ES-I3 (cell line): ENCODE results near the gene FHIT.

Experiments
- H3K36me3 ChIP-seq: 2 replicates; pipeline ENCODE4 v1.6.1; 2013; ENCODE audit warnings: mild to moderate bottlenecking, low read length, control low read depth, moderate library complexity; ENCODE audit not compliant: insufficient read depth
- H3K4me1 ChIP-seq: 2 replicates; pipeline ENCODE4 v1.6.1; 2013; ENCODE audit warnings: mild to moderate bottlenecking, control low read depth, low read length; ENCODE audit not compliant: insufficient read depth
- H3K9ac ChIP-seq: 2 replicates; pipeline ENCODE4 v1.6.1; 2013; ENCODE audit warnings: low read depth, mild to moderate bottlenecking, low read length, moderate library complexity
- H3K9me3 ChIP-seq: 2 replicates; pipeline ENCODE4 v1.6.1; 2013; ENCODE audit warnings: mild to moderate bottlenecking, low read length, moderate library complexity; ENCODE audit not compliant: control insufficient read depth, insufficient read depth

FHIT gene

GRCh38 chr3:61173676-61174075 lies 77.6 kb downstream of the FHIT start:
- Histone ChIP-seq H3K9ac (no peak overlapping the region), H3K4me1 (peaks cover 3% of the 10 kb centered on the region; the same call in 1 of the 2 replicates), H3K36me3 (no peaks in the 10 kb centered on the region), H3K9me3 (no peaks in the 10 kb centered on the region)

- H3K4me1 ChIP-seq = peaks cover 3% of the 10 kb centered on the region; the same call in 1 of the 2 replicates
- no peaks in the 10 kb centered on the region for H3K9me3 ChIP-seq
- no peaks in the 10 kb centered on the region for H3K36me3 ChIP-seq
- H3K9ac ChIP-seq = no peak overlapping the region
Observed at GRCh38 chr3:61172684-61173083, 78.6 kb downstream of the FHIT start.

- no peak overlapping the region for H3K9ac ChIP-seq
- H3K4me1 ChIP-seq = peaks cover 3% of the 10 kb centered on the region; the same call in 1 of the 2 replicates
- H3K9me3 ChIP-seq = no peaks in the 10 kb centered on the region
- H3K36me3 ChIP-seq = no peaks in the 10 kb centered on the region
Observed at GRCh38 chr3:61172203-61172602, 79.0 kb downstream of the FHIT start.

GRCh38 chr3:61169621-61170251 lies 81.5 kb downstream of the FHIT start:
- Histone ChIP-seq H3K4me1 (peaks cover 3% of the 10 kb centered on the region; the same call in 1 of the 2 replicates), H3K9ac (no peak overlapping the region), H3K9me3 (no peaks in the 10 kb centered on the region; the same call in 1 of the 2 replicates), H3K36me3 (no peaks in the 10 kb centered on the region)

GRCh38 chr3:61168286-61168685 lies 83.0 kb downstream of the FHIT start:
- Histone ChIP-seq H3K9me3 (no peaks in the 10 kb centered on the region; the same call in 1 of the 2 replicates), H3K4me1 (peaks cover 3% of the 10 kb centered on the region; the same call in 1 of the 2 replicates), H3K36me3 (no peaks in the 10 kb centered on the region; the same call in 1 of the 2 replicates), H3K9ac (no peak overlapping the region)

GRCh38 chr3:61162965-61163364 lies 88.3 kb downstream of the FHIT start:
- no peaks in the 10 kb centered on the region; the same call in 1 of the 2 replicates for H3K36me3 ChIP-seq
- no peaks in the 10 kb centered on the region; the same call in 1 of the 2 replicates for H3K4me1 ChIP-seq
- H3K9ac ChIP-seq = no peak overlapping the region
- no peaks in the 10 kb centered on the region; the same call in 1 of the 2 replicates for H3K9me3 ChIP-seq

GRCh38 chr3:61158667-61159066 lies 92.6 kb downstream of the FHIT start:
- Histone ChIP-seq H3K4me1 (0 out of 2 replicates have a peak, but pooled peaks cover 4% of the 10 kb centered on the region), H3K9me3 (no peaks in the 10 kb centered on the region; the same call in 1 of the 2 replicates), H3K9ac (no peak overlapping the region), H3K36me3 (no peaks in the 10 kb centered on the region; the same call in 1 of the 2 replicates)

- H3K9me3 ChIP-seq = no peaks in the 10 kb centered on the region; the same call in 1 of the 2 replicates
- H3K4me1 ChIP-seq = 0 out of 2 replicates have a peak, but pooled peaks cover 4% of the 10 kb centered on the region
- H3K36me3 ChIP-seq = no peaks in the 10 kb centered on the region
- H3K9ac ChIP-seq = no peak overlapping the region
Observed at GRCh38 chr3:61158216-61158615, 93.0 kb downstream of the FHIT start.

GRCh38 chr3:61157414-61157813 lies 93.8 kb downstream of the FHIT start:
- Histone ChIP-seq H3K4me1 (0 out of 2 replicates have a peak, but pooled peaks cover 4% of the 10 kb centered on the region), H3K9me3 (no peaks in the 10 kb centered on the region; the same call in 1 of the 2 replicates), H3K36me3 (no peaks in the 10 kb centered on the region), H3K9ac (no peak overlapping the region)

- H3K9ac ChIP-seq = no peak overlapping the region
- H3K36me3 ChIP-seq = no peaks in the 10 kb centered on the region
- 0 out of 2 replicates have a peak, but pooled peaks cover 4% of the 10 kb centered on the region for H3K4me1 ChIP-seq
- no peaks in the 10 kb centered on the region; the same call in 1 of the 2 replicates for H3K9me3 ChIP-seq
Observed at GRCh38 chr3:61155701-61156292, 95.5 kb downstream of the FHIT start.

- Histone ChIP-seq H3K36me3 (no peaks in the 10 kb centered on the region), H3K9me3 (no peaks in the 10 kb centered on the region; the same call in 1 of the 2 replicates), H3K9ac (no peak overlapping the region), H3K4me1 (0 out of 2 replicates have a peak, but pooled peaks cover 4% of the 10 kb centered on the region)
Observed at GRCh38 chr3:61154457-61155198, 96.6 kb downstream of the FHIT start.

GRCh38 chr3:61152071-61152470 lies 99.2 kb downstream of the FHIT start:
- no peaks in the 10 kb centered on the region for H3K36me3 ChIP-seq
- 0 out of 2 replicates have a peak, but pooled peaks cover 4% of the 10 kb centered on the region for H3K4me1 ChIP-seq
- H3K9me3 ChIP-seq = no peaks in the 10 kb centered on the region; the same call in 1 of the 2 replicates
- H3K9ac ChIP-seq = no peak overlapping the region

GRCh38 chr3:61149236-61149635 lies 102.0 kb downstream of the FHIT start:
- no peaks in the 10 kb centered on the region for H3K9me3 ChIP-seq
- no peaks in the 10 kb centered on the region for H3K4me1 ChIP-seq
- no peak overlapping the region for H3K9ac ChIP-seq
- H3K36me3 ChIP-seq = no peaks in the 10 kb centered on the region
